ENCODE data around the gene TMPRSS15.

The TMPRSS15 gene

GRCh38 chr21:18285379-18285778, 118.2 kb downstream of the TMPRSS15 start:
- H3K4me3 Mint-ChIP-seq = no peak overlapping the region
- H3K4me1 Mint-ChIP-seq (ENCODE audit: low read depth) = no peaks in the 10 kb centered on the region
- H3K27ac Mint-ChIP-seq = no peak overlapping the region
- no peaks in the 10 kb centered on the region for H3K9me3 Mint-ChIP-seq
- H3K27me3 Mint-ChIP-seq = no peaks in the 10 kb centered on the region
- no peak for DNase-seq
- H3K36me3 Mint-ChIP-seq (ENCODE audit: low read depth) = no peaks in the 10 kb centered on the region

- Mint-ChIP-seq H3K4me1 (ENCODE audit: low read depth) (no peaks in the 10 kb centered on the region), H3K27ac (no peak overlapping the region), H3K4me3 (no peak overlapping the region), H3K27me3 (no peaks in the 10 kb centered on the region), H3K36me3 (ENCODE audit: low read depth) (no peaks in the 10 kb centered on the region), H3K9me3 (no peaks in the 10 kb centered on the region)
- DNase-seq = no peak
Measured at GRCh38 chr21:18275781-18276180, 127.8 kb downstream of the TMPRSS15 start.

- Mint-ChIP-seq H3K36me3 (ENCODE audit: low read depth) (no peaks in the 10 kb centered on the region), H3K4me3 (no peak overlapping the region), H3K4me1 (ENCODE audit: low read depth) (no peaks in the 10 kb centered on the region), H3K27ac (no peak overlapping the region), H3K27me3 (no peaks in the 10 kb centered on the region), H3K9me3 (no peaks in the 10 kb centered on the region)
- no peak for DNase-seq
Measured at GRCh38 chr21:18274370-18274769, 129.2 kb downstream of the TMPRSS15 start.

- no peak overlapping the region for H3K4me3 Mint-ChIP-seq
- H3K27ac Mint-ChIP-seq = no peak overlapping the region
- H3K36me3 Mint-ChIP-seq (ENCODE audit: low read depth) = no peaks in the 10 kb centered on the region
- DNase-seq = no peak
- H3K27me3 Mint-ChIP-seq = no peaks in the 10 kb centered on the region
- H3K4me1 Mint-ChIP-seq (ENCODE audit: low read depth) = no peaks in the 10 kb centered on the region
- H3K9me3 Mint-ChIP-seq = no peaks in the 10 kb centered on the region
Measured at GRCh38 chr21:18273400-18273799, 130.2 kb downstream of the TMPRSS15 start.

- H3K4me3 Mint-ChIP-seq = no peak overlapping the region
Measured at GRCh38 chr21:18269856-18270255, 133.7 kb downstream of the TMPRSS15 start.

GRCh38 chr21:18268906-18269305, 134.7 kb downstream of the TMPRSS15 start:
- Mint-ChIP-seq H3K4me1 (ENCODE audit: low read depth) (no peaks in the 10 kb centered on the region), H3K9me3 (no peaks in the 10 kb centered on the region), H3K27me3 (no peaks in the 10 kb centered on the region), H3K36me3 (ENCODE audit: low read depth) (no peaks in the 10 kb centered on the region), H3K27ac (no peak overlapping the region), H3K4me3 (no peak overlapping the region)
- no peak for DNase-seq

More at GRCh38 chr21:18269856-18270255, 133.7 kb downstream of the TMPRSS15 start:
- H3K36me3 Mint-ChIP-seq (ENCODE audit: low read depth) = no peaks in the 10 kb centered on the region
- H3K4me1 Mint-ChIP-seq (ENCODE audit: low read depth) = no peaks in the 10 kb centered on the region
- no peaks in the 10 kb centered on the region for H3K9me3 Mint-ChIP-seq
- no peaks in the 10 kb centered on the region for H3K27me3 Mint-ChIP-seq
- no peak overlapping the region for H3K27ac Mint-ChIP-seq
- DNase-seq = no peak

- no peaks in the 10 kb centered on the region for H3K27me3 Mint-ChIP-seq
- no peaks in the 10 kb centered on the region for H3K36me3 Mint-ChIP-seq (ENCODE audit: low read depth)
- no peak for DNase-seq
- H3K9me3 Mint-ChIP-seq = no peaks in the 10 kb centered on the region
- H3K27ac Mint-ChIP-seq = no peak overlapping the region
- H3K4me1 Mint-ChIP-seq (ENCODE audit: low read depth) = no peaks in the 10 kb centered on the region
- no peak overlapping the region for H3K4me3 Mint-ChIP-seq
Measured at GRCh38 chr21:18267496-18267895, 136.1 kb downstream of the TMPRSS15 start.

- H3K4me1 Mint-ChIP-seq (ENCODE audit: low read depth) = no peaks in the 10 kb centered on the region
- no peaks in the 10 kb centered on the region for H3K9me3 Mint-ChIP-seq
- H3K27ac Mint-ChIP-seq = no peak overlapping the region
- no peak overlapping the region for H3K4me3 Mint-ChIP-seq
- no peaks in the 10 kb centered on the region for H3K27me3 Mint-ChIP-seq
- no peaks in the 10 kb centered on the region for H3K36me3 Mint-ChIP-seq (ENCODE audit: low read depth)
- no peak for DNase-seq
Measured at GRCh38 chr21:18265944-18266343, 137.6 kb downstream of the TMPRSS15 start.

- Mint-ChIP-seq H3K9me3 (no peaks in the 10 kb centered on the region), H3K4me3 (no peak overlapping the region), H3K27ac (no peak overlapping the region), H3K27me3 (no peaks in the 10 kb centered on the region), H3K4me1 (ENCODE audit: low read depth) (no peaks in the 10 kb centered on the region), H3K36me3 (ENCODE audit: low read depth) (no peaks in the 10 kb centered on the region)
- no peak for DNase-seq
Measured at GRCh38 chr21:18253799-18254198, 149.8 kb downstream of the TMPRSS15 start.

- no peak overlapping the region for H3K4me3 Mint-ChIP-seq
- no peaks in the 10 kb centered on the region for H3K36me3 Mint-ChIP-seq (ENCODE audit: low read depth)
- no peaks in the 10 kb centered on the region for H3K4me1 Mint-ChIP-seq (ENCODE audit: low read depth)
- DNase-seq = no peak
- no peaks in the 10 kb centered on the region for H3K9me3 Mint-ChIP-seq
- H3K27ac Mint-ChIP-seq = no peak overlapping the region
- H3K27me3 Mint-ChIP-seq = no peaks in the 10 kb centered on the region
Measured at GRCh38 chr21:18253221-18253620, 150.4 kb downstream of the TMPRSS15 start.

GRCh38 chr21:18252680-18253079, 150.9 kb downstream of the TMPRSS15 start:
- Mint-ChIP-seq H3K4me3 (no peak overlapping the region), H3K27ac (no peak overlapping the region), H3K9me3 (no peaks in the 10 kb centered on the region)

GRCh38 chr21:18252256-18252655, 151.3 kb downstream of the TMPRSS15 start:
- no peaks in the 10 kb centered on the region for H3K27me3 Mint-ChIP-seq
- no peak overlapping the region for H3K4me3 Mint-ChIP-seq
- DNase-seq = no peak
- no peaks in the 10 kb centered on the region for H3K4me1 Mint-ChIP-seq (ENCODE audit: low read depth)
- H3K27ac Mint-ChIP-seq = no peak overlapping the region
- no peaks in the 10 kb centered on the region for H3K9me3 Mint-ChIP-seq
- H3K36me3 Mint-ChIP-seq (ENCODE audit: low read depth) = no peaks in the 10 kb centered on the region

More at GRCh38 chr21:18252680-18253079, 150.9 kb downstream of the TMPRSS15 start:
- H3K36me3 Mint-ChIP-seq (ENCODE audit: low read depth) = no peaks in the 10 kb centered on the region
- no peaks in the 10 kb centered on the region for H3K27me3 Mint-ChIP-seq
- no peaks in the 10 kb centered on the region for H3K4me1 Mint-ChIP-seq (ENCODE audit: low read depth)
- DNase-seq = no peak

GRCh38 chr21:18251065-18251464, 152.5 kb downstream of the TMPRSS15 start:
- peaks cover 5% of the 10 kb centered on the region for H3K27me3 Mint-ChIP-seq
- H3K36me3 Mint-ChIP-seq (ENCODE audit: low read depth) = no peaks in the 10 kb centered on the region
- no peak for DNase-seq
- H3K4me1 Mint-ChIP-seq (ENCODE audit: low read depth) = no peaks in the 10 kb centered on the region
- H3K4me3 Mint-ChIP-seq = no peak overlapping the region
- H3K9me3 Mint-ChIP-seq = no peaks in the 10 kb centered on the region
- no peak overlapping the region for H3K27ac Mint-ChIP-seq

GRCh38 chr21:18249672-18250071, 153.9 kb downstream of the TMPRSS15 start:
- H3K36me3 Mint-ChIP-seq (ENCODE audit: low read depth) = no peaks in the 10 kb centered on the region

GRCh38 chr21:18248171-18248570, 155.4 kb downstream of the TMPRSS15 start:
- Mint-ChIP-seq H3K36me3 (ENCODE audit: low read depth) (no peaks in the 10 kb centered on the region), H3K4me1 (ENCODE audit: low read depth) (no peaks in the 10 kb centered on the region), H3K4me3 (no peak overlapping the region), H3K9me3 (peaks cover 4% of the 10 kb centered on the region), H3K27me3 (peaks cover 28% of the 10 kb centered on the region), H3K27ac (no peak overlapping the region)
- no peak for DNase-seq

More at GRCh38 chr21:18249672-18250071, 153.9 kb downstream of the TMPRSS15 start:
- Mint-ChIP-seq H3K27ac (no peak overlapping the region), H3K9me3 (peaks cover 4% of the 10 kb centered on the region), H3K4me1 (ENCODE audit: low read depth) (no peaks in the 10 kb centered on the region), H3K4me3 (no peak overlapping the region), H3K27me3 (peaks cover 15% of the 10 kb centered on the region)
- no peak for DNase-seq

- H3K27me3 Mint-ChIP-seq = peaks cover 33% of the 10 kb centered on the region
- no peaks in the 10 kb centered on the region for H3K36me3 Mint-ChIP-seq (ENCODE audit: low read depth)
- peaks cover 4% of the 10 kb centered on the region for H3K9me3 Mint-ChIP-seq
- H3K27ac Mint-ChIP-seq = no peak overlapping the region
- no peak overlapping the region for H3K4me3 Mint-ChIP-seq
- H3K4me1 Mint-ChIP-seq (ENCODE audit: low read depth) = no peaks in the 10 kb centered on the region
- DNase-seq = no peak
Measured at GRCh38 chr21:18245464-18245967, 158.1 kb downstream of the TMPRSS15 start.
